Measurements from ENCODE around the gene CADPS.

Gene CADPS

DNA sequence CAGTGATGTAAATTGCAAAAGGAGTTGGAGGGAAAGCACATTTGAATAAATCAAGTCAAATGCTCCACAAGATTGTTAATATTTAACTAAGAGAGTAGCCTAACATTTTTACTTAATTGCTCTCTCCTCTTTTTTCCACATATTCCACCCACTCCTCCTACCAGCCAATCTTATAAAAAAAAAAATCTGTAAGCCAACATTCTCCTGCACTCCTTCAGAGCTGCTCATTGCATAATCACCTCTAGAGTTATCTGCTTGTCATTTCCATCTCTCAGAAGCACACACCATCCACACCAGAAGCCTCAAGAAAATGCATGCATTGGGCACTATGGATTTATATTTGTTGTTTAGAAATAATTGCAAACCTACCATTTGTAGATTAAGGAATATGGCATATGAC is 64.1 kb downstream of the CADPS start:
- no peak for DNase-seq

DNA sequence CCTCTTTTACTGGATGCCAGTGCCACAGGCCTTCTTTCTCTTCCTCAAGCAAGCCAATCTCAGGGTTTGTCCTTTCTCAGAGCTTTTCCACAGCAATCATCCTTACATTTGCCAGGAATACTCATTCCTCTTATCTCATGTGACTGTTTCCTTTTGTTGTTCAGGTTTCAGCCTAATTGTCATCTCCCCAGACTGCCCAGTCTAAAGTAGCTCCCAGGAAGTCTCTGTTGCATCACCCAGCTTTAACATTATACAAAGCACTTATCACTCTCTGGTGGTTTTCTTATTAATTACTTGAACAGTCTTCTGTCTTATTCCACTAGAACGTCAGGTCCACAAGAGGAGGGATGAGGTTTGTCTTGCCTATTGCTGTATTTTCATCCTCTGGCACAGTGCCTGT is 65.8 kb downstream of the CADPS start:
- no peak for DNase-seq

DNA sequence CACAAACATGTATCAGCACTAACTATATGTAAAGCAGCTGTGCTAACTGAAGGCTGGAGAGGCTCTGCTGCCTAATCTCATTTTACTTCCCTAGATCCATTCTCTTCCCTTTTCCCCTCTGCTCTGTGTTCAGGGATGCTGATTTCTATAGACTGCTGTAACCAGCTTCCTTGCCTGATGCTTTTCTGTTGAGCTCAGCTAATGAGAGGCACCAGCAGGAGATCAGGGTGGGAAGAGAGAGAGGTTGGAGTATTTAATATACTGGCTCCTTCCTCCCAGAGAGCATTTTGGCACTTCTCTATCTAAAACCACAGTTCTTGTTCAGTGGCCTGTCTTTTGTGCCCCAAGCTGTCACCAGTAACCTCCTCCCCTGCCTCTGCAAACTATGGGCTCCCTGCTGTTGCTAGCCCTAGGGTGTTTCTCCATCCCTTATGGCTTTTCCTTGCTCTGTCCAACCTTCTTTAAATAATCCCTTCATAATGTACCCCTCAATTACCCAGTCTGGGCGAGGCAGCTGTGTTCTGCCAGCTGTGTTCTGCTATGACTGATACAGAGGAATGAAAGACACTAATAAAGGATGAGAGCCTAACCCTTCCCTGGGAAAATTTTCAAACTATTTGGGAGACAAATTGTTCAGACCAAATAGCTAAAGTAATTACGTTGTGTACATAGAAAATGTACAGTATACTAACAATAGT is 69.5 kb downstream of the CADPS start:
- DNase-seq = no peak

DNA sequence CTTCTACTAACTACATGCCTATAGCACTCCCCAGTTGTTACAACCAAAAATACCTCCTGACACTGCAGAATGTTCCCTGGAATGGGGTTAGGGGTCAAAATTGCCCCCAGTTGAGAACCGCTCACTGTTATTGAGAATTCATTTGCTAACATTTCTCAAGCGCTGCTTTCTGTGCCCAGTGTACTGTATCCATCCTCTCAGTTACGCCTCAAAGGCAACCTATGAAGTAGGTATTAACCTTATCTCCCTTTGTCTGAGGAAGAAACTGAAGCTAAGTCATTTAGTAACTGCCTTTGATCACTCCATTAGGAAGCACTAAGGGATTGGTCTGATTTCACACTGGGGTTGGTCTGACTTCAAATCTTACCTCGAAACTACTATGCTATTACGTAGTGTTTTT is 70.1 kb downstream of the CADPS start:
- no peak for DNase-seq

DNA sequence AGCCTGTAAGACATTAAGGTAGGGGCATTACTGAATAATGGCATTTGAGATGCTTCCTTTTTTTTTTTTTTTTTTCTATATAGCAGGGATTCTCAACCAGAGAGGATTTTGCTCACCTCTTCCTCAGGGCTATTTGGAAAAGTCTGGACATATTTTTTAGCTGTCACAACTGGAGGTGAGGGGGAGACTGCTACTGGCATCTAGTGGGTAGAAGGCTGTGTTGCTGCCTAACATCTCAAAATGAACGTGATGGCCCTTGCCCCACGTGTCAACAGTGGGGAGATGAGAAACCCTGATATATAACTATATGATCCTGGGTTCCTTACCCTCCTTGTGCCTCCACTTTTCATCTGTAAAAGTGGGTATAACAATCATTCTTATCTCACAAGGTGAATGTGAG is 71.9 kb downstream of the CADPS start:
- no peak for DNase-seq

DNA sequence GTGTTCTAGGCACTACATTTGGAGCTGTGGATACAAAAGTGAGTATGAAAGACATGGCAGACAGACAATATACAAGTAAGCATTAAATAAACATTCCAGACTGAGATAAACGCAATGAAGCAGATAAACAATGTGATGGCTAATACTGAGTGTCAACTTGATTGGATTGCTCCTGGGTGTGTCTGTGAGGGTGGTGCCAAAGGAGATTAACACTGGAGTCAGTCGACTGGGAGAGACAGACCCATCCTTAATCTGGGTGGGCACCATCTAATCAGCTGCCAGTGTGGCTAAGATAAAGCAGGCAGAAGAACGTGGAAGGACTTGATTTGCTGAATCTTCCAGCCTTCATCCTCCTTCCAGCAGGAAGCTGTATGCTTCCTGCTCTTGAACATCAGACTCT is 77.2 kb downstream of the CADPS start:
- DNase-seq = no peak

DNA sequence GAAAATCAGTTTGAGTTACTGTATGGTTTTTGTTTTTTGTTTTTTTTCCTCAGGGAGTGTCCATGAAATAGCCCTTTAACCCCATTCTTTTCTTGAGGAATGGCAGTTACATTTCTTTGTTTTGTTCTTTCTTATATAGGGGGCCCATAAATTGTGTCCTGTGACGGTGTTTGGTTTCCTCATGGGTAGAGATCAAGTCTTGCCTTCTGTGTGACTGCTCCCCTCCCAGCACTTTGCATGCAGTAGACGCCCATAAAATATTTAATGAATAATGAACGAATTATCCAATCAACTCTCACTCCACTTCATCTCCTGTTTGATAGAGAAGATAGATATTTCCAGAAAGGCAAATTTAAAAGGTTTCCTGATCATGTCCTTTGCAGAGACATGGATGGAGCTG is 78.1 kb downstream of the CADPS start:
- DNase-seq = no peak

DNA sequence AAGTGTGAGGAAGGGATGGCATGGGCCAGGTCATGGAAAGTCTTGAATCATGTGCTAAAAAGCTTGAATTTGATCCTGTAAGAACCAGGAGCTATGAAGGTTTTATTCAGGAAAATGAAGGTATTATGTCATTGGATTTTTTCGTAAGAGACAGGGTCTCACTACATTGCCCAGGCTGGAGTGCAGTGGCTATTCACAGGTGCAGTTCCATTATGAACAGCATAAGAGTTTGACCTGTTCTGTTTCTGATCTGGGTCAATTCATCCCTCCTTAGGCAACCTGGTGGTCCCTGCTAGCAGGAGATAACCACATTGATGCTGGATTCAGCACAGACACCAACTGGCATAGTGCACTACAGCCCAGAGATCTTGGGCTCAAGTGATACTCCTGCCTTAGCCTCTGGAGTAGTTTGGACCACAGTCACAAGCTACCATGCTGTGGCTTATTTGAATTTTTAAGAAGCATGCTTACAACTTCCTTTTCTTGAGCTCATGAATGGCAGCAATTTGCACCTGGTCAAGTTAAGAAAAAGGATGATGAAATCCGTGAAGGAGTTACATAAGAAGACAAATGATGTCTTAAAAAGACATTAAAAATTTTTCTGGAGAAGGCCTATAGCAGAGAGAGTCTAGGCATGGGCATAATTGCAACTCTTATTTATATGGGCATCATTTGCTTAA is 79.1 kb downstream of the CADPS start:
- no peak for DNase-seq

DNA sequence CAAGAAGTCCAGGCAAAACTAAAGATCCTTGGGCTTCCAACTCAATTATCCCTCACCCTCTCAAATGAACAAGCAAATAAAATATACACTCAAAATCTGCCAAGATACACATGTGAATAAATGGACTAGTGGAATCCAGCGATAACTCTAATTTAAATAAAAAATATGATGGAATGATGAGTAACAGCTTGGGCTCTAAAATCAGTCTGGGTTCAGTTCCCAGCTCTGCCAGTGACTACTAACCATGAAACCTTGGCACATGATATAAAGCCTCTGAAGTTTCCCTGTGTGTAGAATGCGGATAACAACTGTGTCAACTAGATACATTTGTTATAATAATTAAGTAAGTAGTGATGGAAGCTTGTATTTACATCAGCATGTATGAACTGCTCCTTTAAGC is 81.3 kb downstream of the CADPS start:
- no peak for DNase-seq

DNA sequence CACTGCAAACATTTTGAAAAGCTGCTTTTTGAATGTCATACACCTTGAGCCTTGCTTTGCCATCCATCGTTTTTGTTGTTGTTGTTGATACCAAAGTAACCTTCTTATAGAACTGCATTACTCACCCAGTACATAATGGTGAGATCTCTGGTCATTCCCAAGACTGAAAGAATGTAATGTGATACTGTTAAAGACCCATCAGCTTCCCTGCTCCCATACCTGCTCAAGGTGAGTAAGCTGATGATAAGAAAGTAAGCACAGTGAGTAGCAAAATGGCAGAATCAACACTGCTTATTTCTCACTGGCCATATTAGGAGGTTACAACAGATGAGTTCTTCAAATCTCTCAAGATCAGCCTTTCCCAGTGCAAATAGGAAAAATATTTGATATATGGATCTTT is 89.8 kb downstream of the CADPS start:
- no peak for DNase-seq

DNA sequence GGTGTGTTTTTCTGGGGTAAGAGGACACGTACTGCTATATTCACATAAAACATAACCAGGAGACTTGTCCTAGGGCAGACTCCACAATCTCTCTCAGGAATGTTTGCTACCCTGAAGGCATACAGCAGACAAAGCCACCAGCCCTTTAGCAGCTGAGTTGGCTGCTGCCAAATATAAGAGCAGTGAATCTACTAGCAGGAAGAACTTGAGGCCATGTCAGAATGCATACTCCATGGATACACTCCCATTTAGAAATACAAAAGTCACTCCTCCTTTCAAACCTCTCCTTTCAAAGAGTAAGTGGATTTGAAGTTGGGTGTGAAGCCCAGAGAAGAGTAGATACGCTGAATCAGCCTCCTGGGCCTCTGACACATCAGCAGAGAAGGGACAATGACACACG is 94.1 kb downstream of the CADPS start:
- no peak for DNase-seq

DNA sequence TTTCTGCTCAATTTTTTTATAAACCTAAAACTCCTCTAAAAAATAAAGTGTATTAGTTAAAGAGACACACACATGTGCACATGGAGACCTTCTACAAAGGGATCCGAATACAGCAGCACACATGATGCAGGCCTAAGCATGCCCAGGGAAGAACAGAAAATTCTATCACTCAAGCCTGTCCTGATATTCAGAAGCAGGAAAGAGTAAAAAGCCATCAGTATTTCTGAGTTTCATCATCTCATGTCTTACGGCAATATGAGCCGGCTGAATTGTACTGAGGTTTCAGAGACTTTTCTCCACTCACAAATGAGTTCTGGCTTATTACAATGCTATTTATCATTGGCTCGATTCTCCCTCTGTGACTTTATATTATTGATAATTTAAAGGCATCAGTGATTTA is 97.5 kb downstream of the CADPS start:
- DNase-seq = no peak

DNA sequence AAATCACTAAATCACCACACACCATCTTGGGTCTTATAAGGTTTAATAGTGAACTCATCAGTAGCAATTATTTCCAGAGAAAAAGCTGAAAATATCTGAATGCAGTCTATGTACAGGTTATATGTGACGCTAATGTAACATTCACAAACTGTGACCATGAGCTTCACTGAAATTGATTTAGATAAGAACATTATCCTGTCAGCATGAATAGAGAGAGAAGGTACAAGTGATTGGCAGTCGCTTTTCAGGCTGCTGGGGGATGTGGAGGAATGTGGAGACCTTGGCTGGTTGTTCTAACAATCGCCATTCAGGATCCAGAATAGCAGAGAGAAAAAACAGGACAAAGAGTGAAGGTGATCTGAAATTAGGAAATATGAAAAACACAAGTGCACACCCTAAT is 98.1 kb downstream of the CADPS start:
- no peak for DNase-seq

DNA sequence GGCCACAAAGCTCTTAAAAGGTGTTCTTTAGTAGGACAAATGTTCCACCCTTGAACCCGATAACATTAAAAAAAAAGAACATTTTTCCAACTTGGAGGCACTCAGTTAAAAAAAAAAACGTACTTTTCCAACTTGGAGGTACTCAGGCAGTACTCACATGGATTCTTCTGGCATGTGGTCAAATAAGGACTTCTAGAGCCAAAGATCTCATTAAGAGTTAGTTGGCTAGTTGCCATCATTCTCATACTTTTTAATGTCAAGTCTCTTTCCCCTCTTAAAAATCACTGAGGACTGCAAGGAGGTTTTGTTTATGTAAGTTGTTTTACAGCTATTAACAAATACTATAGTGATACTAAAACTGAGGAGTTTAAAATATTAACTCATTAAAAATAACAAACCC is 101.0 kb downstream of the CADPS start:
- DNase-seq = no peak

DNA sequence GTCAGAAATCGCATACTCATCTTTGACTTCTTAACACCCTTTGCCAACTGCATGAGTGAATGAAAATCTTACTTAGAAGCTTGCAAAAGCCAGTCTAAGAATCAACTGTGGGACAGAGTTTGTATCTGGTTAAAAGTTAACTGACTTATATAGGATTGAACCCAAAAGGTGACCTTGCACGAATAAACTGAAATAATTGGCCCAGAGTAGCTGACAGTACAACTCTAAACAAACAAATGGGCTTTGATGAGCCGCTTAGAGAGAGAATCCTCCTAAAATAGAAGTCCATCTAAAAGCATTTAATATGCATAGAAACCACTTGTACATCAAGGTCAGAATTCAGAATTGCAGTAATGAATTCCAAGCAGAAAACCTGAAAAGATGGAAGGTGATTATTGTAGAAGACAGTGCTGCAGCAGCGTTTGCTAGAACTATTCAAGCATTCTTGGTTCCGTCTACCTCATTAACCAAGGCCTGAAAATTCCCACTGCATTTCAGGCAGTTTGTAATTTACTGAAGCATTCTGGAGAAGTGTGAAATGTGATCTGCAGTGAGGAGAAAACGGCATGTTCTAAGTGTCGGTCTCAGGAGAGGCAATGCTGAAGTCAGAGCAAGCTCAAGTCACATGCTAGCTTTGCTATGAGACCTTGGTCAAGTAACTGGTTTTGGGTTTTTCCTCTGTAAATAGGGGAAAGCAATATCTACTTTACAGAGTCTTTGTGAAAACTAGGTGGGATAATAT is 103.7 kb downstream of the CADPS start:
- no peak for DNase-seq

DNA sequence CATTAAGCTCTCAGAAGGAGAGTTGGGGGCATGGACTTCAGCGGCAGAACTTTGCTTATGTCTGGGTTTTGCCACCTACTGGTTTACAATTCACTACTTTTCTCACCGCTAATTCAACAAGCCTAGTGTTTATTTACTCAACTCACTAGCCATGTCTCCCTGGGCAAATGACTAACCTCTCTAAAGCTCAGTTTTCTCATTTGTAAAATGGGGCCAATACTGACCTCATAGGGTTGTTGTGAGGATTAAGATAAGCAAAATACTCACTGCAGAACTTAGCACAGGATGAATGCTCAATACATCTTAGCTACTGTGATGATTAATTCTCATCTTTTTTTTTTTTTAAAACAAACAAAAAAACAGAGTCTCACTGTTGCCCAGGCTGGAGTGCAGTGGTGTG is 106.3 kb downstream of the CADPS start:
- no peak for DNase-seq

DNA sequence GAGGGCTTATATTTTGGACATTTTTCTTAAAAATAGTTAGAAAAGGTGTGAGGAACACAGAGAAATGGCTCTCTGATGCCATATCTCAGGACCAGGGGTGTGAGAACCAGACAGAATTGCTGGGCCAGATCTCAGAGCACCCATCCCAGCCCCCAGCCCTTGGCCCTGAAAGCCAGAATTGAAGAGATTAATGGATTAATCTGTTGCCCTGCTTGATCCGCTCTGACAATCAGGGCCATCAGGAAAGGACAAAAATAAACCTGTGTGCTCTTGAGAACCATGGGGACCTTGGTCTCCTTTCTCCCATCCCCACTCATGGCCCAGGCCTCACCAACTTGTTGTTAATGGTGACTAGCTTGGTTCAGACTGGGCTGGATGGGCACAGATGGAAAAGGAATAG is 113.5 kb downstream of the CADPS start:
- DNase-seq = no peak

DNA sequence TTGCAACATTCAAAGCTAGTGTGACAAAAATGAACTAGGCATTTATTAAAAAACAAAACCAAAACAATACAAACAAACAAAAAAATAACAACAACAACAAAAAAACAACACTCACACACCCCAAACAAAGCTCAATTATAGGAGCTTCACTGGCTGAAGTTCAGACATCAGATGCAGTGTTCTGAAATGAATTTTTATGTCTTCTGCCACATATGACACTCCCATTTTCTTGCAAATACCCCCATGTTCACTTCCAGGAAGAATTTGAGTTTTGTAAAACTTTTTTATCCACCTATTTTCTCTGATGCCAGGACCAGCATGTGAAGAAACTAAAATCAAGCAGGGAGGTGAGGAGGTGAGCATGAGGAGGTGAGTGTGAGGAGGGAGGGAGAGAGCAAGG is 113.9 kb downstream of the CADPS start:
- no peak for DNase-seq

DNA sequence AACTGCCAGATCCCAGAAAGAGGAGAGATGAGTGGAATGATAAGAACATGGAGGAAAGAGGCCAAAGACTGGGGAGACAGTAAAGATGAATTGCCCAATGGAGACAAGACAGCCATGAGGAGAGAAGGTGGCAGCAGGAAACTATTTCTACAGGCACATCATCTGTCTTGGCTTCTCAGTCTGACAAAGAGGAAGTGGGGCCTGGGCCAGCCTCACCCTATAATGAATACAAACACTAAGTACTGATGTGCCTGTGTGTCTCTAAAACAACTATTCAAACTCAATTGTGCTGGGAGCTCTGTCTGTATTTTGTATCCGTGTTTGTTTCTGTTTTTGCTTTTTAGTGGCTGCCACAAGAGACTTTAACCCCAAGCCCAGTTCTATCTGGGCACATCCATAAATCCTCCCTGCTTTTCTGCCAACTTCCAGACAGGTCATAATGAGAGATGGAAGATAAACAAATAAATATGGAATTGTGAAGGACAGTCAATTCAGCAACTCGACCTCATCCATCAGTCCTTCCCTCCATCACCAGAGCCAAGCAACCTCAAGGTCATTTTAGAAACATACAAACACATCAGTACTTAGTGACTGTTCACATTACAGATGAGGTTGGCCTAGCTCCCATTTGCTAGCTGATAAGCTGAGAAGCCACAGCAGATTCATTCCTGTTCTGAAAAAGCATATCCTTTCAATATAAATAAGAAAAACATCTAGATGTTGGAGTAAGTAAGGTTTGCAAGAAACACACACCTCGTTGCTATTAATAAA is 116.7 kb downstream of the CADPS start:
- DNase-seq = no peak

DNA sequence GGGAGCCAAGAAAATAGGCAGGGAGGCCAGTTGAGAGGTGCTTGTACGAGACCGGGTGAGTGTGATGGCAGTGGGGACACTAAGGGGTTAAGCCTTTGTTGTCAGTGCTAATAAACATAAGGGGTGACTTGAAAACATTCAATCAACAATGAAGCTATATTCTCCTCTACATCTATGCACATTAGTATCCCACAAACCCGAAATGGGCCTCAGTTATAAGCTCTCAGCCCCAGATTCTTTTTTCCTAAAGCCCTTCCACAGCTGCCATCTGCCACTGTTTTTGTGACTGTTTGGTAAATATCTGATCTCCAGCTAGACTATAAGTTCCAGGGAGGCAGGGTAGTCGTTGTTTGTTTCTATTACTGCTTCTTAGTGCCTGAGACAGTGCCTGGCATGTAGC is 118.2 kb downstream of the CADPS start:
- no peak for DNase-seq

DNA sequence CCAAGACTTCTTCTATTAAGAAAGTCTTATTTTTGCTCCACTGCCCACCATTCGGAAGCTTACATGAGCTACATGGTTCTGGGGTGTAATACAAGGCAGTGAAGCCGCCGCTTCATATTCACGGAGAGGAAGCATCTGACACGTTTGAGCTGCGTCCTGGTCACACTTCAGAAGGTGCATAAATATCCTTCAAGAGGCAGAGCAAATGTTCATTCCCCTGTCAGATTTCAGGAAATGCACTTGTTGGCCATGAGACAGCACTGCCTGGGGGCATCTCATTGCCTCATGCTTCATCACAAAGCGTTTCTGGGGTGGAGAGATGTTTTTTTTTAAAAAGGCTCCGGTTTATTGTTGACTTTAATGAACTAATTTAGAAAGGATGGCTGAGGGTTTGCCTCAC is 119.9 kb downstream of the CADPS start:
- DNase-seq = no peak

DNA sequence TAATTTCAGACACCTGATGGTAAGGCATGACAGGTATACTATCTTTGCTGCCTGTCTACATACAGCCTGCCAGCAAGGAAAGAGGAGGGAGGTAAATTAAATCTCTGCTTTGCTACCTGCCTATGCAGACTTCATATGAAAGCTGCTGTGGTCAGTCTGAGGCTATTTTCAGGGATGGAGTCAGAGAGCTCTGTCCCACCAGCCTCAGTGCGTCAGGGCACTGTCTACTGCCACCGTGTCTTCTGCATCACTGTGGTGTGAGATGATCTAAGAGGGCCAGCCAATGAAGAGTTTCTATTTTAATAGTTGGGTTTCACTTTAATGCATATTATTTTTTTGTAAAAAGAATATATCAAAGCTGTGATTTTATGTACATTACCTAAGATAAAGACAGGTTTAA is 125.6 kb downstream of the CADPS start:
- no peak for DNase-seq

DNA sequence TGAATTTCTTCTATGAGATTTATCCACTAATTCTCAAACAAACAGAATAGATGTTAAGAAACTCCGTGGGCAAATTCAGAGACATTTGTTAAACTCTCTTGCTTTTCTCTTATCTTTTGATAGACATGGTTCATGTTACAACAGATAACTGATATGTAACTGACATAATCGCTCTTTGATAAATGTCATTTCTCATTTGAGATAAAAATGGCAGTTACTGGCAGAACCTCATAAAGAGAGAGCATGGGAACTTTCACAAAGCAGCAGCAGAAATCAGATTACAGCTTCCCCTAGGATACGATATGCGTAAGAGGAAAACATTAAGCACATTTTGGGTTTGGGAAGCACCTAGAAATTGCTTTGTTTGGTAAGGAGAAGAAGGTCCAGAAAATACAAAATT is 126.1 kb downstream of the CADPS start:
- DNase-seq = no peak

All from C1 segment of cervical spinal cord (tissue), 14 donors.